ENCODE results near the gene ST8SIA5.

The ST8SIA5 gene

GRCh38 chr18:46660957-46661749 lies 95.7 kb downstream of the ST8SIA5 start:
- DNase-seq = no peak

GRCh38 chr18:46659484-46659883 lies 97.4 kb downstream of the ST8SIA5 start:
- DNase-seq = no peak

GRCh38 chr18:46657115-46657955 lies 99.5 kb downstream of the ST8SIA5 start, which contains the start of gene LOXHD1:
Gene LOXHD1, minus strand, starts transcription at chr18:46657220. Its CDS starts 187 bp downstream, at chr18:46657033.
- no peak for DNase-seq

GRCh38 chr18:46656326-46657114 lies 100.3 kb downstream of the ST8SIA5 start:
- DNase-seq = no peak

- DNase-seq = no peak
Observed at GRCh38 chr18:46652372-46652771, 104.5 kb downstream of the ST8SIA5 start.

GRCh38 chr18:46650681-46651080 lies 106.2 kb downstream of the ST8SIA5 start:
- no peak for DNase-seq

- DNase-seq = no peak
Observed at GRCh38 chr18:46649071-46649862, 107.6 kb downstream of the ST8SIA5 start.

- no peak for DNase-seq
Observed at GRCh38 chr18:46646468-46646867, 110.4 kb downstream of the ST8SIA5 start.

GRCh38 chr18:46642561-46642960 lies 114.3 kb downstream of the ST8SIA5 start:
- no peak for DNase-seq

GRCh38 chr18:46641917-46642316 lies 114.9 kb downstream of the ST8SIA5 start:
- no peak for DNase-seq

GRCh38 chr18:46639386-46639785 lies 117.5 kb downstream of the ST8SIA5 start:
- DNase-seq = no peak

GRCh38 chr18:46636040-46636630 lies 120.7 kb downstream of the ST8SIA5 start:
- no peak for DNase-seq

GRCh38 chr18:46632401-46633071 lies 124.3 kb downstream of the ST8SIA5 start:
- DNase-seq = no peak

- no peak for DNase-seq
Observed at GRCh38 chr18:46630991-46631390, 125.9 kb downstream of the ST8SIA5 start.

GRCh38 chr18:46630160-46630559 lies 126.7 kb downstream of the ST8SIA5 start:
- no peak for DNase-seq

GRCh38 chr18:46629361-46629760 lies 127.5 kb downstream of the ST8SIA5 start:
- DNase-seq = no peak

GRCh38 chr18:46628206-46628605 lies 128.6 kb downstream of the ST8SIA5 start:
- DNase-seq = no peak

- no peak for DNase-seq
Observed at GRCh38 chr18:46627136-46627535, 129.7 kb downstream of the ST8SIA5 start.

GRCh38 chr18:46625069-46625468 lies 131.8 kb downstream of the ST8SIA5 start:
- DNase-seq = no peak

- no peak for DNase-seq
Observed at GRCh38 chr18:46624127-46624526, 132.7 kb downstream of the ST8SIA5 start.

GRCh38 chr18:46623541-46623940 lies 133.3 kb downstream of the ST8SIA5 start:
- no peak for DNase-seq

Data from stimulated activated naive CD4-positive, alpha-beta T cell treated with Interleukin-2 at 50 U/mL for 16 hours (primary cell).